Type B pancreatic cell (in vitro differentiated cells): Measurements from ENCODE around the gene ARL8A. TPM values are rescaled to one million over a fixed set of nuclear protein-coding genes. Genes with fewer than 3 reads are reported as not detected.
"Not testable (repeated sequence)": the region's sequence is repeated elsewhere in the genome, so short reads cannot be mapped to it uniquely, and the experiment has no call there.

ENCODE experiments used
- DNase-seq: peaks from one replicate; pipeline ENCODE4 v3.0.0; 2021; ENCODE audit warnings: mixed read lengths; ENCODE audit not compliant: unreplicated experiment; ENCODE audit errors: extremely low spot score
- H3K27ac Mint-ChIP-seq: 2 replicates; pipeline ENCODE4 v1.8.0; 2021; ENCODE audit warnings: mild to moderate bottlenecking, mixed read lengths
- H3K27me3 Mint-ChIP-seq: 2 replicates; pipeline ENCODE4 v1.8.0; 2021; ENCODE audit warnings: mixed read lengths
- H3K36me3 Mint-ChIP-seq: 2 replicates; pipeline ENCODE4 v1.8.0; 2021; ENCODE audit warnings: mixed read lengths
- H3K4me1 Mint-ChIP-seq: one replicate; pipeline ENCODE4 v1.8.0; 2021; ENCODE audit warnings: mixed read lengths; ENCODE audit not compliant: unreplicated experiment
- H3K4me3 Mint-ChIP-seq: 2 replicates; pipeline ENCODE4 v1.8.0; 2021; ENCODE audit warnings: mild to moderate bottlenecking, mixed read lengths
- H3K9me3 Mint-ChIP-seq: 2 replicates; pipeline ENCODE4 v1.8.0; 2021; ENCODE audit warnings: mixed read lengths
- CTCF ChIP-seq: fragments of 200-600 bp; sonication (generic); conservative IDR thresholded peaks from 2 replicates; pipeline ENCODE4 v1.5.0; 2021; ENCODE audit warnings: antibody characterized with exemption, mild to moderate bottlenecking
- total RNA-seq: library from RNA; stranded (reverse); gene quantifications from 2 replicates; pipeline ENCODE4 v1.2.1, GENCODE V29; 2021; ENCODE audit warnings: low replicate concordance

ARL8A gene
- total RNA-seq, 1 donor from 2014 or later, result 58.6 TPM

GRCh38 chr1:202116287-202116686, 28.2 kb downstream of the ARL8A start:
- no peak overlapping the region for H3K27ac Mint-ChIP-seq
- TF ChIP-seq CTCF, result no peak
- H3K9me3 Mint-ChIP-seq, result no peaks in the 10 kb centered on the region
- DNase-seq, result no peak
- no peaks in the 10 kb centered on the region for H3K27me3 Mint-ChIP-seq
- H3K36me3 Mint-ChIP-seq, result no peaks in the 10 kb centered on the region
- H3K4me3 Mint-ChIP-seq, result no peak overlapping the region
- peaks cover 25% of the 10 kb centered on the region for H3K4me1 Mint-ChIP-seq

GRCh38 chr1:202113690-202114300, 30.7 kb downstream of the ARL8A start:
- no peaks in the 10 kb centered on the region for H3K9me3 Mint-ChIP-seq
- TF ChIP-seq CTCF, result no peak
- H3K27ac Mint-ChIP-seq, result peak overlapping the region; percentile 93
- H3K4me3 Mint-ChIP-seq, result peak overlapping the region; percentile 33
- H3K36me3 Mint-ChIP-seq, result no peaks in the 10 kb centered on the region
- no peak for DNase-seq
- H3K4me1 Mint-ChIP-seq, result peaks cover 31% of the 10 kb centered on the region
- no peaks in the 10 kb centered on the region for H3K27me3 Mint-ChIP-seq

- Mint-ChIP-seq H3K27ac (peak overlapping the region; percentile 93), H3K27me3 (no peaks in the 10 kb centered on the region), H3K9me3 (no peaks in the 10 kb centered on the region), H3K4me1 (peaks cover 38% of the 10 kb centered on the region), H3K4me3 (peak overlapping the region; percentile 33), H3K36me3 (no peaks in the 10 kb centered on the region)
- no peak for TF ChIP-seq CTCF
- DNase-seq, result no peak
These were observed 31.5 kb downstream of the ARL8A start for GRCh38 chr1:202112859-202113689.

GRCh38 chr1:202111589-202111988, 32.9 kb downstream of the ARL8A start:
- DNase-seq, H3K9me3 Mint-ChIP-seq, H3K4me3 Mint-ChIP-seq, H3K27me3 Mint-ChIP-seq, H3K36me3 Mint-ChIP-seq: not testable (repeated sequence)
- peaks cover 48% of the 10 kb centered on the region for H3K4me1 Mint-ChIP-seq
- H3K27ac Mint-ChIP-seq, result peak overlapping the region; percentile 94

- H3K4me1 Mint-ChIP-seq, result peaks cover 48% of the 10 kb centered on the region
- no peaks in the 10 kb centered on the region for H3K36me3 Mint-ChIP-seq
- DNase-seq, result no peak
- H3K4me3 Mint-ChIP-seq, result peak overlapping the region; percentile 58
- TF ChIP-seq CTCF, result no peak
- H3K9me3 Mint-ChIP-seq, result no peaks in the 10 kb centered on the region
- H3K27me3 Mint-ChIP-seq, result no peaks in the 10 kb centered on the region
- H3K27ac Mint-ChIP-seq, result peak overlapping the region; percentile 94
These were observed 33.6 kb downstream of the ARL8A start for GRCh38 chr1:202110977-202111376.
